Gastrocnemius medialis (tissue), 4 donors: ENCODE results near the gene TTC31. TPM values are rescaled to one million over a fixed set of nuclear protein-coding genes. Genes with fewer than 3 reads are reported as not detected.

Experiments used
- ATAC-seq, 2 donors: fragments of 150-250 bp; one replicate each; pipeline ENCODE4 v1.9.1; 2016
- DNase-seq, 2 donors: peaks; one replicate each; pipeline ENCODE4 v3.0.0-alpha.2; 2019
- H3K27ac ChIP-seq, 4 donors: fragments of 200-600 bp; sonication (generic); 1 replicate in 1 of 4; 2 replicates in 3 of 4; pipeline ENCODE4 v1.5.1; 2016 to 2018; ENCODE audit warnings: mild to moderate bottlenecking in 2 of 4, moderate library complexity in 1 of 4
- H3K27me3 ChIP-seq, 3 donors: fragments of 200-600 bp; sonication (generic) in 2 of 3; 1 replicate in 1 of 3; 2 replicates in 2 of 3; pipeline versions ENCODE4 v1.5.1 to v1.6.0; 2016 to 2019; ENCODE audit warnings: mild to moderate bottlenecking in 1 of 3, moderate library complexity in 1 of 3
- H3K36me3 ChIP-seq, 2 donors: fragments of 200-600 bp; sonication (generic) in 1 of 2; one replicate each; pipeline ENCODE4 v1.5.1; 2017 to 2018
- H3K4me1 ChIP-seq, 2 donors: fragments of 200-600 bp; sonication (generic) in 1 of 2; one replicate each; pipeline ENCODE4 v1.5.1; 2016 to 2017; ENCODE audit warnings: mild to moderate bottlenecking in 2 of 2
- H3K4me3 ChIP-seq, 4 donors: fragments of 200-600 bp; sonication (generic) in 3 of 4; 1 replicate in 1 of 4; 2 replicates in 3 of 4; pipeline ENCODE4 v1.5.1; 2016 to 2019; ENCODE audit warnings: mild to moderate bottlenecking in 2 of 4
- H3K9me3 ChIP-seq, 3 donors: fragments of 200-600 bp; sonication (generic) in 2 of 3; 1 replicate in 1 of 3; 2 replicates in 2 of 3; pipeline ENCODE4 v1.5.1; 2016 to 2019
- POLR2A ChIP-seq, 2 donors: fragments of 450-650 bp; IDR thresholded peaks; one replicate each; pipeline ENCODE4 v1.6.1; 2017; ENCODE audit warnings: antibody characterized with exemption in 2 of 2, mild to moderate bottlenecking in 2 of 2, moderate library complexity in 2 of 2
- in situ Hi-C, 4 donors: fragments of 200-750 bp; cut with MboI; loops; one replicate each; pipeline versions ENCODE4 v1.15.0 to v1.8.0; 2017; ENCODE audit warnings: low sequenced_read_pairs in 4 of 4
- intact Hi-C: fragments of 100-400 bp; cut with DNase I; formaldehyde crosslinking; loops from one replicate; pipeline ENCODE4 v1.15.1; 2023; ENCODE audit warnings: low total_unique reads
- total RNA-seq, 4 donors: library from RNA; depleted of rRNA; stranded (reverse); fragments of >200 nt; gene quantifications; one replicate each; pipeline versions ENCODE4 v1.1.0 to v1.2.3, GENCODE V29; 2016
- TF ChIP-seq, protein P1 (sequence below), 5 experiments: fragments of 450-650 bp in 3 of 5; fragments of 200-600 bp in 2 of 5; sonication (generic) in 2 of 5; IDR thresholded peaks in 4 of 5; conservative IDR thresholded peaks in 1 of 5; 1 replicate in 4 of 5; 2 replicates in 1 of 5; pipeline ENCODE4 v1.5.1; 2016 to 2019; ENCODE audit warnings: antibody characterized with exemption in 5 of 5, mild to moderate bottlenecking in 3 of 5, moderate library complexity in 3 of 5

TTC31 gene
- total RNA-seq, 4 donors from 2014 or later, result 6.1 to 9.6 (median 7.7) TPM

DNA sequence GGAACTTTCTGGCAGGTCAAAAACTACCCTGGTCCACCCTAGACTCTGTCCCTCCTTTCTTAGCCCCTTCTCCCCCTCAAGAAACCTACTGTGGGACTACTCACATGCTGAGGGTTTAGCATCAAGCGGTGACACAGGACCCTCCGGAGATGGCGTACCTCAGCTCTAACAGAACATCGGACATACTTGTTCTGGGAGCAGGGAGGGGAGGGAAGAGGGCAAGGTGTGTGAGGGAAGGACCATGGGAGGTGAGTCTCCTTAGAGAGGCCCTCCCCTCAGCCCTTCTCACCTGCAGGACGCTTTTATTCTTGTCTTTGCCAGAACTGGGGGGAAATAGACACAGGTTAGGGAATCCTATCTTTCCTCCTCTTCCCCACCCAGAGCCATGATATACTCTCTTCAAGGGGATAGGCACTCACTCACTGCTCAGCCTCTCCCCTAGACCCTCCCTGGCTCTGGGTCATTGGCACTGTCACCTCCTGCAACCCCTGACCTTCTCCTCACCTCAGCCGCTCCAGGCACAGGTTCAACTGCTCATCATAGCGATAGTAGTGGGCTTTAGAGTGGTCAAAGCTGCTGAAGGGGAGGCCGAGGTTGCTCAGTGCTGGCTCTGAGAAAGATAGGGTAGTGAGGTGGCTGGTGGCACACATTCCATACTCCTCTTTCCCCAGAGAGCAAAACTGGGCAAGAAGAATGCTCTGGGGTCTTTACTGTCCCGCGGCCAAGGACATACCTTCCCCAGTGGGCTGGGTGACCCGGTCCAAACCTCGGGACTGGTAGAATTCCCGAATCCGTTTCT is 22.8 kb downstream of the TTC31 start:
- peaks cover 18 to 52% (median 32%) of the 10 kb centered on the region in 3 donors for H3K27me3 ChIP-seq

GRCh38 chr2:74507145-74507925 is 24.5 kb downstream of the TTC31 start, which contains the start of gene PCGF1:
PCGF1 (minus strand) TSS chr2:74507695; CDS start chr2:74507668, 27 bp downstream.
- Histone ChIP-seq H3K27ac (peak within 1 kb of the TSS; percentile 92 to 100 (median 98)), H3K4me3 (peak within 1 kb of the TSS; percentile 75 to 99 (median 84)), H3K9me3 (no peaks in the 10 kb centered on the region), H3K36me3 (peaks cover 0 to 18% of the 10 kb centered on the region in 2 donors), H3K4me1 (peaks cover 25 to 41% of the 10 kb centered on the region in 2 donors), H3K27me3 (peaks cover 26 to 53% (median 38%) of the 10 kb centered on the region in 3 donors)
- ATAC-seq (peak; percentile 98 to 99), DNase-seq (peak; percentile 98 to 99)
- in situ Hi-C loops (no loop called here), intact Hi-C loops (loop anchor here (1.0 kb wide), 4 partner anchors 22 to 53 kb away; partner anchors contain the start of genes AUP1, HTRA2 and TTC31)
- TF ChIP-seq POLR2A (IDR thresholded peaks at IDR 0.05), result no peak
- TF ChIP-seq, protein P1, sequence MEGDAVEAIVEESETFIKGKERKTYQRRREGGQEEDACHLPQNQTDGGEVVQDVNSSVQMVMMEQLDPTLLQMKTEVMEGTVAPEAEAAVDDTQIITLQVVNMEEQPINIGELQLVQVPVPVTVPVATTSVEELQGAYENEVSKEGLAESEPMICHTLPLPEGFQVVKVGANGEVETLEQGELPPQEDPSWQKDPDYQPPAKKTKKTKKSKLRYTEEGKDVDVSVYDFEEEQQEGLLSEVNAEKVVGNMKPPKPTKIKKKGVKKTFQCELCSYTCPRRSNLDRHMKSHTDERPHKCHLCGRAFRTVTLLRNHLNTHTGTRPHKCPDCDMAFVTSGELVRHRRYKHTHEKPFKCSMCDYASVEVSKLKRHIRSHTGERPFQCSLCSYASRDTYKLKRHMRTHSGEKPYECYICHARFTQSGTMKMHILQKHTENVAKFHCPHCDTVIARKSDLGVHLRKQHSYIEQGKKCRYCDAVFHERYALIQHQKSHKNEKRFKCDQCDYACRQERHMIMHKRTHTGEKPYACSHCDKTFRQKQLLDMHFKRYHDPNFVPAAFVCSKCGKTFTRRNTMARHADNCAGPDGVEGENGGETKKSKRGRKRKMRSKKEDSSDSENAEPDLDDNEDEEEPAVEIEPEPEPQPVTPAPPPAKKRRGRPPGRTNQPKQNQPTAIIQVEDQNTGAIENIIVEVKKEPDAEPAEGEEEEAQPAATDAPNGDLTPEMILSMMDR (IDR thresholded peaks at IDR 0.05 in 4 of 5, conservative IDR thresholded peaks at IDR 0.05 in 1 of 5), result peak in 4 of 5 experiments; percentile 18 to 29 (median 24)

More for the DNA sequence above, 22.8 kb downstream of the TTC31 start:
- H3K9me3 ChIP-seq, result no peaks in the 10 kb centered on the region
- intact Hi-C loops, result no loop called here
- peak overlapping the region in 1 of 4 donors; percentile 99 for H3K4me3 ChIP-seq
- in situ Hi-C loops, result no loop called here
- no peak for ATAC-seq
- H3K36me3 ChIP-seq, result peaks cover 0 to 18% of the 10 kb centered on the region in 2 donors
- H3K27ac ChIP-seq, result no peak overlapping the region
- no peak for DNase-seq
- TF ChIP-seq POLR2A (IDR thresholded peaks at IDR 0.05), result no peak
- TF ChIP-seq, protein P1 (IDR thresholded peaks at IDR 0.05 in 4 of 5, conservative IDR thresholded peaks at IDR 0.05 in 1 of 5), result no peak
- H3K4me1 ChIP-seq, result peaks cover 25 to 41% of the 10 kb centered on the region in 2 donors

DNA sequence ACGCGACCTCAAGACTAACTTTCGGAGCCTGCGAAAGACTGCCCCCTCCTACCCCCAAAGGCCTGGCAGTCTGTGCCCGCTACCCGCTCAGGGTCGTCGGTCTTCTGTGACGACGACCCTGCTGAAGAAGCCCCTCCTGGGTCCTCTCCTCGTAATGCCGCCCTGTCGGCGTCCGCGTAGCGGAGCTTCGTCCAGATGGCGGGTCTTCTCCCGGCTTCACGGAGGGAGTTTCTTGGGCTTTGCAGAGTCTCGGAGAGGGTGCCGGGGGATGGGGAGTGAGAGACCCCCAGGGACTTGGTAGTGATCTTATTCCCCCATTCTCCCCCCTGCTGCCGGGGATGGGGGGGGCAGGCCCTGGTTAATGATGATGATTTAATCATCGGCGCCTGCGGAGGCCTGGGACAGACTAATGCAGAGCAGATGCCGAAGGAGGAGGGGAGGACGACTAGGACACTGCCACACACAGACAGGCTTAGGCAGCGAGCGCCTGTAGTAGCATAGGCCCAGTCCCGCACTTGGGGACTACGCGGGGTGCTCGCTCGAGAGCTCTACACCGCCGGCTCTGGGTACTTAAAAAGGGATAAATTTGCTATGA is 25.1 kb downstream of the TTC31 start:
- Histone ChIP-seq H3K27ac (peak overlapping the region; percentile 92 to 100 (median 98)), H3K4me1 (peaks cover 25 to 36% of the 10 kb centered on the region in 2 donors), H3K27me3 (peaks cover 27 to 53% (median 37%) of the 10 kb centered on the region in 3 donors), H3K9me3 (no peaks in the 10 kb centered on the region), H3K36me3 (peaks cover 0 to 18% of the 10 kb centered on the region in 2 donors), H3K4me3 (peak overlapping the region; percentile 75 to 99 (median 84))
- in situ Hi-C loops (no loop called here), intact Hi-C loops (loop anchor here (1.0 kb wide), 4 partner anchors 21 to 54 kb away; partner anchors contain the start of genes AUP1, HTRA2 and TTC31)
- ATAC-seq (peak; percentile 3 to 20), DNase-seq (no peak)
- TF ChIP-seq, protein P1 (IDR thresholded peaks at IDR 0.05 in 4 of 5, conservative IDR thresholded peaks at IDR 0.05 in 1 of 5), result no peak
- TF ChIP-seq POLR2A (IDR thresholded peaks at IDR 0.05), result no peak

GRCh38 chr2:74510272-74510671 is 27.4 kb downstream of the TTC31 start:
- no peak for ATAC-seq
- intact Hi-C loops, result no loop called here
- H3K27me3 ChIP-seq, result peaks cover 44 to 62% (median 58%) of the 10 kb centered on the region in 3 donors

More at GRCh38 chr2:74510272-74510671, 27.4 kb downstream of the TTC31 start:
- Histone ChIP-seq H3K36me3 (peaks cover 0 to 10% of the 10 kb centered on the region in 2 donors), H3K4me3 (no peak overlapping the region), H3K27ac (no peak overlapping the region), H3K9me3 (no peaks in the 10 kb centered on the region), H3K4me1 (peaks cover 21 to 32% of the 10 kb centered on the region in 2 donors)
- in situ Hi-C loops, result no loop called here
- TF ChIP-seq, protein P1 (IDR thresholded peaks at IDR 0.05 in 4 of 5, conservative IDR thresholded peaks at IDR 0.05 in 1 of 5), result no peak
- no peak for TF ChIP-seq POLR2A (IDR thresholded peaks at IDR 0.05)
- DNase-seq, result no peak
